H9 (cell line): Measurements from ENCODE around the gene TUB. TPM values are rescaled to one million over a fixed set of nuclear protein-coding genes. Genes with fewer than 3 reads are reported as not detected.

Experiments
- DNase-seq: peaks from one replicate; pipeline ENCODE4 v3.0.0-alpha.2; 2017
- H2AFZ ChIP-seq: one replicate; pipeline ENCODE4 v1.6.1; 2013; ENCODE audit warnings: mild to moderate bottlenecking, low read length, control low read depth, moderate library complexity
- H2AK5ac ChIP-seq: 2 replicates; pipeline ENCODE4 v1.6.1; 2013; ENCODE audit warnings: low read length, control low read depth, mixed read lengths; ENCODE audit not compliant: insufficient read length
- H2BK120ac ChIP-seq: one replicate; pipeline ENCODE4 v1.6.1; 2013; ENCODE audit warnings: low read depth, mild to moderate bottlenecking, low read length, control low read depth, inconsistent platforms; ENCODE audit not compliant: poor library complexity, severe bottlenecking
- H2BK12ac ChIP-seq: 2 replicates; pipeline ENCODE4 v1.6.1; 2013; ENCODE audit warnings: low read length, control low read depth, mixed read lengths, low read depth; ENCODE audit not compliant: insufficient read length
- H2BK15ac ChIP-seq: 2 replicates; pipeline ENCODE4 v1.6.1; 2013; ENCODE audit warnings: low read depth, low read length, control low read depth
- H2BK20ac ChIP-seq: one replicate; pipeline ENCODE4 v1.6.1; 2013; ENCODE audit warnings: low read depth, mild to moderate bottlenecking, low read length, control low read depth, inconsistent platforms; ENCODE audit not compliant: poor library complexity, severe bottlenecking
- H2BK5ac ChIP-seq: 2 replicates; pipeline ENCODE4 v1.6.1; 2013; ENCODE audit warnings: low read length, control low read depth, mixed read lengths; ENCODE audit not compliant: insufficient read length
- H3K14ac ChIP-seq: 2 replicates; pipeline ENCODE4 v1.6.1; 2013; ENCODE audit warnings: low read length, control low read depth; ENCODE audit not compliant: insufficient read depth
- H3K18ac ChIP-seq: 2 replicates; pipeline ENCODE4 v1.6.1; 2013; ENCODE audit warnings: low read depth, mild to moderate bottlenecking, mixed read lengths, low read length, control low read depth; ENCODE audit not compliant: insufficient read length
- H3K23ac ChIP-seq: 2 replicates; pipeline ENCODE4 v1.6.1; 2013; ENCODE audit warnings: low read length, control low read depth, mixed read lengths, low read depth; ENCODE audit not compliant: insufficient read length
- H3K23me2 ChIP-seq: 2 replicates; pipeline ENCODE4 v1.6.1; 2013; ENCODE audit warnings: low read depth, mild to moderate bottlenecking, mixed read lengths, low read length, control low read depth; ENCODE audit not compliant: insufficient read length, poor library complexity, severe bottlenecking
- H3K27ac ChIP-seq: 2 replicates; pipeline ENCODE4 v1.5.1; 2013; ENCODE audit warnings: low read length, control low read depth, mixed read lengths, low read depth; ENCODE audit not compliant: insufficient read length
- H3K27me3 ChIP-seq: 2 replicates; pipeline ENCODE4 v1.6.1; 2013; ENCODE audit warnings: low read length, control low read depth, inconsistent platforms; ENCODE audit not compliant: insufficient read depth
- H3K4ac ChIP-seq: 2 replicates; pipeline ENCODE4 v1.6.1; 2013; ENCODE audit warnings: low read depth, mild to moderate bottlenecking, control low read depth, inconsistent platforms, low read length, moderate library complexity
- H3K4me1 ChIP-seq: 2 replicates; pipeline ENCODE4 v1.6.1; 2013; ENCODE audit warnings: low read length, control low read depth, inconsistent platforms; ENCODE audit not compliant: insufficient read depth
- H3K4me2 ChIP-seq: 2 replicates; pipeline ENCODE4 v1.6.1; 2013; ENCODE audit warnings: low read length, control low read depth, mixed read lengths; ENCODE audit not compliant: insufficient read length, insufficient read depth
- H3K56ac ChIP-seq: 2 replicates; pipeline ENCODE4 v1.6.1; 2013; ENCODE audit warnings: low read depth, mild to moderate bottlenecking, mixed read lengths, low read length, control low read depth; ENCODE audit not compliant: insufficient read length
- H3K79me1 ChIP-seq: 2 replicates; pipeline ENCODE4 v1.6.1; 2013; ENCODE audit warnings: low read depth, mild to moderate bottlenecking, moderate library complexity, low read length, control low read depth, inconsistent platforms; ENCODE audit not compliant: insufficient read depth, poor library complexity, severe bottlenecking
- H3K79me2 ChIP-seq: 2 replicates; pipeline ENCODE4 v1.6.1; 2013; ENCODE audit warnings: low read length, control low read depth, inconsistent platforms; ENCODE audit not compliant: insufficient read depth
- H3K9ac ChIP-seq: 2 replicates; pipeline ENCODE4 v1.6.1; 2013; ENCODE audit warnings: low read length, control low read depth, mixed read lengths; ENCODE audit not compliant: insufficient read length; ENCODE audit errors: extremely low read depth
- H3K9me3 ChIP-seq: one replicate; pipeline ENCODE4 v1.6.1; 2013; ENCODE audit warnings: low read depth, low read length, inconsistent platforms; ENCODE audit not compliant: control insufficient read depth
- H3T11ph ChIP-seq: one replicate; pipeline ENCODE4 v1.6.1; 2013; ENCODE audit warnings: mild to moderate bottlenecking, low read length, control low read depth, inconsistent platforms
- H4K20me1 ChIP-seq: one replicate; pipeline ENCODE4 v1.6.1; 2013; ENCODE audit not compliant: control insufficient read depth, insufficient read length, insufficient read depth
- H4K5ac ChIP-seq: 2 replicates; pipeline ENCODE4 v1.6.1; 2013; ENCODE audit warnings: low read depth, mild to moderate bottlenecking, mixed read lengths, low read length, control low read depth; ENCODE audit not compliant: insufficient read length
- H4K8ac ChIP-seq: replicated peaks from 2 replicates; pipeline ENCODE4 v1.6.1; 2013; ENCODE audit warnings: low read length, control low read depth, mixed read lengths, low read depth; ENCODE audit not compliant: insufficient read length
- H4K91ac ChIP-seq: 2 replicates; pipeline ENCODE4 v1.6.1; 2013; ENCODE audit warnings: low read depth, mild to moderate bottlenecking, moderate library complexity, mixed read lengths, low read length, control low read depth; ENCODE audit not compliant: insufficient read length
- H3K27ac Mint-ChIP-seq, 3 experiments: 2 replicates in 2 of 3; 3 replicates in 1 of 3; pipeline ENCODE4 v1.8.0; 2020 to 2021; ENCODE audit warnings: mixed read lengths in 3 of 3, mild to moderate bottlenecking in 1 of 3, moderate library complexity in 1 of 3
- H3K27me3 Mint-ChIP-seq: 2 replicates; pipeline ENCODE4 v1.8.0; 2021; ENCODE audit warnings: low read depth, mild to moderate bottlenecking, moderate library complexity, mixed read lengths
- H3K36me3 Mint-ChIP-seq, 3 experiments: 2 replicates in 2 of 3; 3 replicates in 1 of 3; pipeline ENCODE4 v1.8.0; 2020 to 2021; ENCODE audit warnings: low read depth in 3 of 3, mixed read lengths in 3 of 3; ENCODE audit not compliant: insufficient read depth in 1 of 3
- H3K4me1 Mint-ChIP-seq, 2 experiments: 2 replicates each; pipeline ENCODE4 v1.8.0; 2020; ENCODE audit warnings: mixed read lengths in 2 of 2
- H3K4me3 Mint-ChIP-seq, 2 experiments: 2 replicates in 1 of 2; 3 replicates in 1 of 2; pipeline ENCODE4 v1.8.0; 2020 to 2021; ENCODE audit warnings: mild to moderate bottlenecking in 2 of 2, mixed read lengths in 2 of 2, moderate library complexity in 1 of 2
- H3K9me3 Mint-ChIP-seq, 2 experiments: 2 replicates in 1 of 2; 3 replicates in 1 of 2; pipeline ENCODE4 v1.8.0; 2020; ENCODE audit warnings: mild to moderate bottlenecking in 2 of 2, mixed read lengths in 2 of 2, moderate library complexity in 1 of 2
- WGBS: extraction: QIAGEN DNeasy Blood & Tissue Kit; methylation state at CpG from one replicate; pipeline ENCODE4 v1.1.7; 2013; ENCODE audit warnings: missing lambda C conversion rate, low lambda C conversion rate, mixed read lengths; ENCODE audit not compliant: insufficient read length; ENCODE audit errors: extremely low coverage; 5-methylcytosine and 5-hydroxymethylcytosine counted together
- total RNA-seq: library from RNA; stranded (reverse); gene quantifications from 2 replicates; pipeline ENCODE4 v1.2.1, GENCODE V29; 2021
- TF ChIP-seq, protein P1 (sequence below): fragments of 200-600 bp; sonication (generic); conservative IDR thresholded peaks from 3 replicates; pipeline ENCODE4 v1.8.0; 2021; ENCODE audit warnings: antibody characterized with exemption, mild to moderate bottlenecking

The TUB gene
- total RNA-seq, 1 experiment from 2014 or later, result 14.8 TPM

DNA sequence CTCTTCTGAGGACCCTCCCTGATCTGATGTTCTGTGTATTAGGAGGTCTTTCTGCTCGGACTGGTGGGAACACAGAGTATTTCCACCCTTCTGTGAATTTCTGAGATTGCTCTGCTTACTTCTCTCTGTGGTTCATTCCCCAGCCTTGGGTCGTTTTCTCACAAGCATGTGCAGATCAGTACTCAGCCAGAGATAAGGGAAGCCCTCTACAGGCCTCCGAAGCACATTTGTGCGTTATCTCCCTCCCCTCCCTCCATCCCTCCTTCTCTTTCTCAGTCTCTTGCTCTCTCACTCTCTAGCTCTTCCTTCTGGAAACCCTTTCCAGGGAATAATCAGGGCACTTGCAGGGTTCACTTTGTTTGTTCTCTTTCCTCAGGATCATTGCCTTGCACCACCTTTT lies 35.2 kb upstream of the TUB start:
- no peak overlapping the region for H2BK120ac ChIP-seq
- no peak overlapping the region for H3T11ph ChIP-seq
- no CpG with 5 or more reads among the region's 4 CpGs for WGBS
- H3K27ac ChIP-seq, result no peak overlapping the region
- TF ChIP-seq, protein P1, sequence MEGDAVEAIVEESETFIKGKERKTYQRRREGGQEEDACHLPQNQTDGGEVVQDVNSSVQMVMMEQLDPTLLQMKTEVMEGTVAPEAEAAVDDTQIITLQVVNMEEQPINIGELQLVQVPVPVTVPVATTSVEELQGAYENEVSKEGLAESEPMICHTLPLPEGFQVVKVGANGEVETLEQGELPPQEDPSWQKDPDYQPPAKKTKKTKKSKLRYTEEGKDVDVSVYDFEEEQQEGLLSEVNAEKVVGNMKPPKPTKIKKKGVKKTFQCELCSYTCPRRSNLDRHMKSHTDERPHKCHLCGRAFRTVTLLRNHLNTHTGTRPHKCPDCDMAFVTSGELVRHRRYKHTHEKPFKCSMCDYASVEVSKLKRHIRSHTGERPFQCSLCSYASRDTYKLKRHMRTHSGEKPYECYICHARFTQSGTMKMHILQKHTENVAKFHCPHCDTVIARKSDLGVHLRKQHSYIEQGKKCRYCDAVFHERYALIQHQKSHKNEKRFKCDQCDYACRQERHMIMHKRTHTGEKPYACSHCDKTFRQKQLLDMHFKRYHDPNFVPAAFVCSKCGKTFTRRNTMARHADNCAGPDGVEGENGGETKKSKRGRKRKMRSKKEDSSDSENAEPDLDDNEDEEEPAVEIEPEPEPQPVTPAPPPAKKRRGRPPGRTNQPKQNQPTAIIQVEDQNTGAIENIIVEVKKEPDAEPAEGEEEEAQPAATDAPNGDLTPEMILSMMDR, result no peak
- H3K79me1 ChIP-seq, result no peaks in the 10 kb centered on the region
- no peaks in the 10 kb centered on the region for H4K20me1 ChIP-seq
- H3K23ac ChIP-seq, result no peak overlapping the region
- H4K8ac ChIP-seq, result no peak overlapping the region
- H2AK5ac ChIP-seq, result no peak overlapping the region
- H3K18ac ChIP-seq, result no peak overlapping the region
- no peaks in the 10 kb centered on the region for H3K4me1 ChIP-seq
- H3K4me2 ChIP-seq, result no peak overlapping the region
- H3K14ac ChIP-seq, result no peak overlapping the region
- DNase-seq, result peak; percentile 27
- H2BK15ac ChIP-seq, result no peak overlapping the region
- H3K27me3 ChIP-seq, result no peaks in the 10 kb centered on the region
- no peak overlapping the region for H3K56ac ChIP-seq
- no peak overlapping the region for H2BK5ac ChIP-seq
- H3K4ac ChIP-seq, result no peak overlapping the region
- H4K91ac ChIP-seq, result no peak overlapping the region
- no peak overlapping the region for H2AFZ ChIP-seq
- Mint-ChIP-seq H3K4me1 (peaks cover 0 to 3% of the 10 kb centered on the region in 2 experiments; a peak in 2 of 4 replicates), H3K4me3 (no peak overlapping the region), H3K27ac (no peak overlapping the region; a peak in 1 of 7 replicates), H3K9me3 (no peaks in the 10 kb centered on the region; a peak in 1 of 5 replicates), H3K36me3 (no peaks in the 10 kb centered on the region), H3K27me3 (peaks cover 36% of the 10 kb centered on the region)
- H2BK20ac ChIP-seq, result no peak overlapping the region
- H3K9ac ChIP-seq, result no peak overlapping the region
- H3K9me3 ChIP-seq, result no peaks in the 10 kb centered on the region
- no peaks in the 10 kb centered on the region for H3K23me2 ChIP-seq
- no peak overlapping the region for H4K5ac ChIP-seq
- H3K79me2 ChIP-seq, result no peaks in the 10 kb centered on the region
- no peak overlapping the region for H2BK12ac ChIP-seq
